ENCODE results near the gene MCRIP2. TPM values are rescaled to one million over a fixed set of nuclear protein-coding genes. Genes with fewer than 3 reads are reported as not detected.

MCRIP2 gene
- total RNA-seq, 1 experiment from 2014 or later = 65.4 TPM

- in situ Hi-C loops (cut with HindIII; ENCODE audit: low sequenced_read_pairs) = no loop called here
- DNase-seq (ENCODE audit: low spot score) = no peak
Measured at GRCh38 chr16:644556-644955, 2.9 kb downstream of the MCRIP2 start.

DNA sequence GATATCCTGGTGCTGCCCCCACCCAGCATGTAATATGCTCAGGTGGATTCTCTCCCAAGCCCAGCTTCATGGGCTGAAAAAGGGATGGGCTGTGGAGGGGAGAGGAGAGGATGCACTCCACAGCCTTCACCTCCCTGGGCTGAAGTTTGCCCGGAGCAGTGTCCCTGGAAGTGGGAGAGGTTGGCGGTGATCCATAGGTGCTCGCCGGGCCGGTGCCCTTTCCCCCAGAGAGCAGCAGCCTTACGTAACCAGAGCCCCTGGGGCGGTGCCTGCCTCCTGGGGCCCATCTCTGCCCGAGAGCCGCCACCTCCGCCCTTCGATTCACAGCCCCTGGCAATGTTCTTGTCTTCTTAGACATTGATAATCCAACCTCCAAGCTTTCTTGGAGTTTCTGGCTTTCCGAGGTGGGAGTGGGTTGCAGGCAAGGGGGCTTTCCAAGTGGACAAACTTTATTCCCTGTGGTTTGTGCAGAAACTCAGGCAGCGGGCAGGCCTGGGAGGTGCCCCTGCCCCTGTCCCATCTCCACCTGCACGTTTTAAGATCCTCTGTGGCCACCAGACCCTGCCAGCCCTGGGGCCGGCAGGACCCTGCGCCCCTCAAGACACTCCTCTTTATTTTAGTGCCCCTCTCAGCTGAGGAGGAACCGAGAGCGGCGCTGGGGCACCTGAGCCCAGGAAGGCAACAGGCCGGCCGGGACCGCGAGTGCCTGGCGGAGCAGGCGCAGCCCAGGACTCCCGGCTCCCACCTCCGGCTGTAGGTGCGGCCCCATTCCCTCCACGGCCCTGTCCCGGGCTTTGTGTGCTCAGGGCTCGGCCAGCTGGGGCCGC lies 4.4 kb downstream of the MCRIP2 start:
- no peak for DNase-seq (ENCODE audit: low spot score)
- in situ Hi-C loops (cut with HindIII; ENCODE audit: low sequenced_read_pairs) = no loop called here

DNA sequence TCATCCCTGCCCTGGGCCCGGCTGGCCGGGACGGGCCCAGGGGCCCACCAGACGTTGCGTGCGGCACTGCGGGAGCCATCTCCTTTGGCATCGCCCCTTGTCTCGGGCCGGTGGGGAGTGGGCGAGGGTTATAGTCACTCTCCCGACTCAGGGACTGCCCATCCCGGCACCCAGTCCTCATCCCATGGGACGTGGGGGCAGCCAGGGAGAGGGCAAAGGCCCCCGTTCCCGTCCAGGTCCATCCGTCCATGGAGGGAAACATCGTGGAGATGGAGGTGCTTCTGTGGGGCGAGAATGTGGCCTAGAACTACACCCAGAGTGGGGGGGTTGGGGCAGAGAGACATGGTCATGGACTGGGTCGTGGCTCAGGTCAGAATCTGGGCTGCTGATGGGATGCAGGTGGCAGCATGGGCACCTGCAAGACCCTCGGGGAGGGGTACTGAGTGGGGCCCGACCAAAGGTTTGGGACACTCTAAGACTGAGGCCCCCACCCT lies 5.1 kb downstream of the MCRIP2 start:
- in situ Hi-C loops (cut with HindIII; ENCODE audit: low sequenced_read_pairs) = no loop called here
- no peak for DNase-seq (ENCODE audit: low spot score)

- no peak for DNase-seq (ENCODE audit: low spot score)
- in situ Hi-C loops (cut with HindIII; ENCODE audit: low sequenced_read_pairs) = no loop called here
Measured at GRCh38 chr16:647173-647902, 5.7 kb downstream of the MCRIP2 start.

- DNase-seq (ENCODE audit: low spot score) = no peak
- in situ Hi-C loops (cut with HindIII; ENCODE audit: low sequenced_read_pairs) = no loop called here
Measured at GRCh38 chr16:648071-648780, 6.6 kb downstream of the MCRIP2 start.

DNA sequence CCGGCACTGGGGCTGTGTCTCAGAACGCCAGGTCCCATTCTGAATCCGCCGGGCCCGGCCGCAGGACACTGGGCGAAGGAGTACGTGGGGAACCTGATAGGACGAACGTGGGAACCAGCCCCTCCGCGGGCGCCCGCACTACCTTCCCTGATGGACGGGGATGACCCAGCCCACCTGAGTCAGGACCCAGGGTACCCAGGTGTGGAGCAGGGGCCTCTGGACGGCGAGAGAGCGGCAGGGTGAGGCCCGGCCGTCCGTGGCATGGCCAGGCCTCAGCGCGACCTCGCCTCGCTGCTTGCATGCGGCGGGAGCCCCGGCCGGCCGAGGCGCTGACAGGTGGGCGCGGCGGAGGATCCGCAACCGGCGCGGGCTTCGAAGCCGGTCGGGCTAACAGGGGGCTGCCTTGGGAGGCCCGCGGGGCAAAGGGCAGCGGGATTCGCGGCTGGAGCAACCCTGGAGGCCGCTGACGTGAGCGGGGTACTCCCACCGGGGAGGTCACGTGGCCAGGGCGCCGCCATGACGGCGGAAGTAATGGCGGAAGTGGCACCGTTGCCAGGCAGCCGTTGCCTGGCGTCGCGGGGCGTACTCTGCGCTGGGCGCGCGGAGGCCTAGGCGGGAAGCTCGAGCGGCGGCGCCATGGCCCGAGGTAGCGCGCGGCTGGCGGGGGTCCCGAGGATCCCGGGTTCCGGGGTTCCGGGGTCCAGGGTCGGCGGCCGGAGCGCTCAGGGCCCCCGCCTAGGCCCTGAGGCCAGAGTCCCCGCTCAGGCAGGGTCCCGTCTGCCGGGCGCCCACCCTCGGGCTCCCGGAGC lies 7.4 kb downstream of the MCRIP2 start, which contains the start of gene WDR90:
WDR90 (plus strand) TSS at position 585 of the 809 bp plus-strand sequence; CDS start at position 637, 52 bp downstream.
- DNase-seq (ENCODE audit: low spot score) = peak; percentile 86
- in situ Hi-C loops (cut with HindIII; ENCODE audit: low sequenced_read_pairs) = no loop called here

GRCh38 chr16:649631-650030 lies 8.0 kb downstream of the MCRIP2 start:
- no peak for DNase-seq (ENCODE audit: low spot score)
- in situ Hi-C loops (cut with HindIII; ENCODE audit: low sequenced_read_pairs) = no loop called here

GRCh38 chr16:651844-652243 lies 10.2 kb downstream of the MCRIP2 start:
- in situ Hi-C loops (cut with HindIII; ENCODE audit: low sequenced_read_pairs) = no loop called here
- DNase-seq (ENCODE audit: low spot score) = no peak

DNA sequence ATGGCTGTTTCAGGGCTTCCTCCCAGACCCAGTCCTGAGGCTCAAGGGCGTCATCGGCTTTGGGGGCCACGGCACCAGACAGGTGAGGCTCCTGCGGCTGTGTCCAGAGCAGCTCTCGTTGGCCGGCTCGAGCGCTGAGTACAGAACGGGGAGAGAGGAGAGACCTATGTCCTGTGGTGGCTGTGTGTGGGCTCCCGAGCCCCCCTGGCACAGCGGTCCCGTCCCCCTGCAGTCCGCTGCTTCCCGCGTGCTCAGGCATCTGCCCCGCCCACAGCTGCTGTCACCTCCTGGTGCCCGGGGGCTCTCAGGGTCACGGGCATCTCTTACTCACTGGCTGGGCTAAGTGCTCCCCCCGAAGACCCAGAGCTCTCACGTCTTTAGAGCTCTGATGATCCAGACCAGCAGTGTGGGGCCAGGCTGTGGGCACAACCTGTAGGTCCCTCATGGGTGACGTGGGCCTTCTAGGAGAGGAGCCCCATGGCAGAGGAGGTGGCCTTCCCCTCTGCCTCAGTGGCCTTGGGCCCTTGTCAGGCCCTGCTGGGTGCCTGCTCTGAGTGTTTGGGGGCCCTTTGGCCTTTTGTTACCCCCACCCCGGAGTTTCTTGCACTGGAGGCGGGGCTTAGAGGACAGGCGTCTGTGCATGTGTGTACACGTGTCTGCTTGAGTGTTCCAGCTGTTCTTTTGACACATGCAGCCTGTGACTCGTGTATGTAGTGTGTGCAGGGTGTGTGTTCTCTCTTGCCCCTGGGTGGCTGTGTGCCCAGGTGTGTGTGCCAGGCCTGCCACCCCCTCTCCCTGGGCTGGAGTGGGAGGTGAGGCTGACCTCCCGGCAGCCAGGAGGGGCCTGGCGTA lies 11.1 kb downstream of the MCRIP2 start:
- in situ Hi-C loops (cut with HindIII; ENCODE audit: low sequenced_read_pairs) = no loop called here
- no peak for DNase-seq (ENCODE audit: low spot score)

GRCh38 chr16:654034-654433 lies 12.4 kb downstream of the MCRIP2 start:
- in situ Hi-C loops (cut with HindIII; ENCODE audit: low sequenced_read_pairs) = no loop called here
- no peak for DNase-seq (ENCODE audit: low spot score)

DNA sequence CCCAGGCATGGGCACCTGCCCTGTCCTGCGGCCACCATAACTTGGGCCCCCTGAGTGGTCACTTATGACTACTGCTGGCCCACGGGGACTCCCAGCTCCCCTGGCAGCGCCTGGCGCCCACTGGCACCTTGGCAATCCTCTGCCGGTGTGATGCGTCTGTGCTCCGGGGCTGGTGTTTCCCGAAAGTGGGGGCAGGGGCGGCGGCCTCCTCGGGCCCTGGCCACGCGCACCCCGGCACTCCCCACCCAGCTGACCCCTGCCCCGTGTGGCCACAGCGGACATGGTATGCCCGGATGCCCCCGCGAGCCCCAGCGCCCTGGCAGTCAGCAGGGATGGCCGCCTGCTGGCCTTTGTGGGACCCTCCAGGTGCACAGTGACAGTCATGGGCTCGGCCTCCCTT lies 15.9 kb downstream of the MCRIP2 start:
- in situ Hi-C loops (cut with HindIII; ENCODE audit: low sequenced_read_pairs) = no loop called here
- no peak for DNase-seq (ENCODE audit: low spot score)

GRCh38 chr16:658679-659571 lies 17.3 kb downstream of the MCRIP2 start:
- in situ Hi-C loops (cut with HindIII; ENCODE audit: low sequenced_read_pairs) = no loop called here
- no peak for DNase-seq (ENCODE audit: low spot score)

DNA sequence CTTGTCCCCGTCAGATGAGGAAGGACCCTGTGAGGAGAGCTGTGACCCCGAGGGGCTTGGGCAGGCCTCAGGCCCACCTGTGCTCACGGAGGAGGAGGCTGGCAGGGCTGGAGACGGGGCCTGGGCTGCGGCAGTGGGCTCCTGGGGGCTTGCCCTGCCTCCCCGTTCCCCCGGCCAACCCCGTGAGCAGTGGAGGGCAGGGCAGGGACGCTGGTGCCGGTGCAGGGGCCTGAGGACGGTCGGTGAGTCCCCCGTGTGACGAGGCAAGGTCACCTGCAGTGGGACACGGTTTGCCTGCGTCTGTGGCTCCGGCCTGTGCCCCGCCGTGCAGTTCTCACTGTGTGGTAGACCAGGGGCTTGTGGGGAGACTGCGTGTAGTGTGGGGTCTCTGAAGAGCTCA lies 18.0 kb downstream of the MCRIP2 start:
- no peak for DNase-seq (ENCODE audit: low spot score)
- in situ Hi-C loops (cut with HindIII; ENCODE audit: low sequenced_read_pairs) = no loop called here

DNA sequence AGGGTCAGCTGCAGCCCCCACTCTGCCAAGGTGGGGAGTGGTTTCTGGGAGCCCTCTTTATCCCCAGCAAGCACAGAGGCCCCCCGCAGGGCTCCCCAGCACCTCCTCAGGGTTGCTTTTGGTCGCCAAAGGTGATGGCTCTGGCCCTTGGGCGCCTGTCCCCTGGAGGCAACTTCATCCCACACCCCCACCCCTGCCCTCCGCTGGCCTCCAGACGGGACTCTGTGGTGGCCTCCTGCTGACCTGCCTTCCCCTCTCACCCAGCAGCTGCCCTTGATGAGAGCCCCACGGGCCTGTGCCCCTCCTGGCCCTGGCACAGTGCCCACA lies 18.5 kb downstream of the MCRIP2 start:
- no peak for DNase-seq (ENCODE audit: low spot score)
- in situ Hi-C loops (cut with HindIII; ENCODE audit: low sequenced_read_pairs) = no loop called here

DNA sequence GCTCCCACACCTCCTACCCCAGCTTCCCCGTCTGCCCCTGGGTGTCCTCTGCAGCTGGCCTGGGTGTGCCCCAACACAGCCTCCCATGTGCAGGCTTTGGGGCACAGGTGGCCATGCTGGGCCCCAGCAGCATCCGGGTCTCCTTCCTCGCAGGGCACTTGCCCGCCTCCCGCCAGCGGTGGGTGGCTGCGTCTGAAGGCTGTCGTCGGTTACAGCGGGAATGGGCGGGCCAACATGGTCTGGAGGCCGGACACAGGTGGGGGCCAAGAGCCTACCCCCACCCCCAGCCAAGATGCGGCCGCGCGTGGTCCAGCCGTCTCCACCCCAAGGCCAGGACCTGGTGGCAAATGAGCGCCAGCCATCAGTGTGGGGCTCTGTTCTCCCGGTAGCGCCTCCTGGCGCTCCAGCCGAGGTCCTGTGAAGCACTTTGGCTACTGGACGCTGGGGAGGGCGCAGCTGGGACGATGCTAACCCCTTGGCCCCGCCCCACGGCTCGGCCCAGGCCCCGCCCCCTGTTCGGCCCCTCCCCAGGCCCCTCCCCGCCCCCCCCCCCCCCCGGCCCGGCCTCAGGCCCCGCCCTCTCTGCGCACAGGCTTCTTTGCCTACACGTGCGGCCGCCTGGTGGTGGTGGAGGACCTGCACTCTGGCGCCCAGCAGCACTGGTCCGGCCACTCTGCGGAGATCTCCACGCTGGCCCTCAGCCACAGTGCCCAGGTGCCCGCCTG lies 19.0 kb downstream of the MCRIP2 start:
- in situ Hi-C loops (cut with HindIII; ENCODE audit: low sequenced_read_pairs) = no loop called here
- peak; percentile 82 for DNase-seq (ENCODE audit: low spot score)

GRCh38 chr16:661184-661821 lies 19.7 kb downstream of the MCRIP2 start:
- DNase-seq (ENCODE audit: low spot score) = no peak
- in situ Hi-C loops (cut with HindIII; ENCODE audit: low sequenced_read_pairs) = no loop called here
